Stimulated activated CD8-positive, alpha-beta memory T cell treated with anti-CD3 and anti-CD28 coated beads, Interleukin-15, amount 100 ng/mL, for 24 hours (primary cell): ENCODE measurements around the gene ECSCR.
"Not testable (repeated sequence)": the region's sequence is repeated elsewhere in the genome, so short reads cannot be mapped to it uniquely, and the experiment has no call there.

Source experiments
- DNase-seq: peaks from one replicate; pipeline ENCODE4 v3.0.0-alpha.2; 2020; ENCODE audit warnings: low read depth

Gene ECSCR

DNA sequence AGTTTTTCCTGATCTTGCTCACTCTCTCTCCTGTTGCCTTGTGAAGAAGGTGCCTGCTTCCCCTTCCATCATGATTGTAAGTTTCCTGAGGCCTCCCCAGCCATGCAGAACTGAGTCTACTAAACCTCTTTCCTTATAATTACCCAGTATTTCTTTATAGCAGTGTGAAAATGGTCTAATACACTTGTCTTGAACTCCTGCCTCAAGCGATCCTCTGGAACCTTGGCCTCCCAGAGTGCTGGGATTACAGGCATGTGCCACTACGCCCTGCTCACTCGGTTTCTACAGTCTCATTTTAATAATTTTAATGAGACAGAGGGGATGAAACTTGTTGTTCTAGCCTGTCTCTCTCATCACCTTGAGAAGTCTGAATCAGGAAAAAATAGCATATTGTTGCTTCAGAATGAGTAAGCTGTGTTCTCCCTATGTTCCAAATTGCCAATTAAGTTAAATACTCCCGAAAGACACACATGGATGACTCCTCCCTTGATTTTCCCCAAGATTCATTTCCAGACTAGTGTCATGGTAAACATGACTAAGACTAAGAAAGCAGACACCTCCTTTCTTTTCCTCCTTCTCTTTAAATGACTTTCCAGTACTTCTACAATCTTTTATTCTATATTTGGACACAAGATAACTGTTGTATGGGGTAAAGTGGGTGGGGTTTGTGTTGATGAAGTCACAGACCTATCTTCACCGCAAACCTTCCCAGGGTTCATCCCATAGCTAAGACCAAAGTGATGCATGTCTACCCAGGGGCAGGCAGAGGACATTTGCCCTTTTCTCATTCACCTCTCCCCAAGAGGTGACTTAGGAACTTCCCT lies 15.4 kb downstream of the ECSCR start:
- no peak for DNase-seq

DNA sequence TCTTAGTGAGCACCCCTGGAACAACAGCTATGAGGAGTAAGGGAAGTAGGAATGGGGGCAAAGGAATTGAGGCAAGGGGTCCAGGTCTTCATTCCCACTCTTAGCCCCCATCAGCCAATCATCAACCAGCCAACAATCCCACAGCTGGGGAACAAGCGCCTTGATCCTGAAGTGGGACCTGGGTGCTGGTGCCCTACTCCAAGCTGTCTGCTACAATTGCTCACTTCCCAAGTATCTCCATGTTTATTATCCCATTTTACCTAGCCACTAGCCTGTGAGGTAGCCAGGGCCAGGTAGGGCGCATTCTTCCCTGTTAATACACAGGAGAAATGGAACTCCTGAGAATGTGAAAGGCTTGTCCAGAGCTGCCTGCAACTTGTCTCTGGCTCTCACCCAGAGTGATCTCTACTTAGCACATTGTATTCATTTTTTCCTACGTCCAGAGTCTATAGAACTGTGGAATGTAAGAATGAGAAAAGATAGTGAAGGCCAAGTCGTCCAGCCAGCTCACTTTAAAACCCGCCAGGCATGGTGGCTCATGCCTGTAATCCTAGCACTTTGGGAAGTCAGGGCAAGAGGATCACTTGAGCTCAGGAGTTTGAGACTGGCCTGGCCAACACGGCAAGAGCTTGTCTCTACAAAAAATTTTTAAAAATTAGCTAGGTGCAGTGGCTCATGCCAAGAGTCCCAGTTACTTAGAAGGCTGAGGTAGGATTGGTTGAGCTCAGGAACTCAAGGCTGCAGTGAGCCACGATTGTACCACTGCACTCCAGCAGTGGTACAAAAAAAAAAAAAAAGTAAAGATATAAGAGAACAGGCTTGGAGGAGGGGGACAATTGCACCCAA lies 17.0 kb downstream of the ECSCR start:
- DNase-seq: no peak

DNA sequence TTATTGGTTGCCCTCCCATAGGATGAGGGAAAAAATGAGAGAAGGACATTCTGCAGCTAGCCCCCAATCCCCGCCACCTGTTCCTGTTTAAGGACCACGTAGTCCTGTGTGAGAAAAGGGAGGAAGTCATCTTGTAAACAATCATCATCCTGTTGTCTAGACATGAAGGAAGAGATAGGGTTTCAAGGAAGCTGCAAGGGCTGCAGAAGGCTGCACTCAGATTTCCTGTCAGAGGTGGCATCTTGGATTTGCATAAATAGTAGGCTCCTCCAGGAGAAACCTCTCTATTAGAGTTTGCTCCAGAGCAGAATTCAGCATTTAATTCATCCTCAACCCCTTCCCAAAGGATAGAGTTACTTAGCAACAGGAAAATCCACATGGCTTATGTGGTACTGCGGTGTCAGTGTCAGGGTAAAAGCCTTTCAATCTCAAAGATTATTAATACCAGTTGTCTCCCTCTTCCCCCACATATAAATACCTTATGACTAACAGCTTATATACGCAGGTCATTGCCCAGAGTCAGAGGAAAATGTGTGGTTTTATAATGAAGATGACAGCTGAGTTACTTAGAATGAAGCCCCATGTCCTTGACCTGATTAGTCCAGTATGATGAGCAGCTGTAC lies 18.6 kb downstream of the ECSCR start:
- no peak for DNase-seq

DNA sequence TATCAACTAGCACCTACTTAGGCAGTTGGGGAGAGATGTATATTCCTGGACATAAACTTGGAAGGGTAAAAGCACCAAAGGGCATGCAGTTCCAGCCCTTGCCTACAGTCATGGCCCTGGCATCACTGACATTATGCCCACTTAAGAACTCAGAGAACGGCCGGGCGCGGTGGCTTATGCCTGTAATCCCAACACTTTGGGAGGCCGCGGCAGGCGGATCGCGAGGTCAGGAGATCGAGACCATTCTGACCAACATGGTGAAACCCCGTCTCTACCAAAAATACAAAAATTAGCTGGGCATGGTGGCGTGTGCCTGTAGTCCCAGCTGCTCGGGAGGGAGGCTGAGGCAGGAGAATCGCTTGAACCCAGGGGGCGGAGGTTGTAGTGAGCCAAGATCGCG lies 22.1 kb downstream of the ECSCR start:
- not testable (repeated sequence) for DNase-seq

DNA sequence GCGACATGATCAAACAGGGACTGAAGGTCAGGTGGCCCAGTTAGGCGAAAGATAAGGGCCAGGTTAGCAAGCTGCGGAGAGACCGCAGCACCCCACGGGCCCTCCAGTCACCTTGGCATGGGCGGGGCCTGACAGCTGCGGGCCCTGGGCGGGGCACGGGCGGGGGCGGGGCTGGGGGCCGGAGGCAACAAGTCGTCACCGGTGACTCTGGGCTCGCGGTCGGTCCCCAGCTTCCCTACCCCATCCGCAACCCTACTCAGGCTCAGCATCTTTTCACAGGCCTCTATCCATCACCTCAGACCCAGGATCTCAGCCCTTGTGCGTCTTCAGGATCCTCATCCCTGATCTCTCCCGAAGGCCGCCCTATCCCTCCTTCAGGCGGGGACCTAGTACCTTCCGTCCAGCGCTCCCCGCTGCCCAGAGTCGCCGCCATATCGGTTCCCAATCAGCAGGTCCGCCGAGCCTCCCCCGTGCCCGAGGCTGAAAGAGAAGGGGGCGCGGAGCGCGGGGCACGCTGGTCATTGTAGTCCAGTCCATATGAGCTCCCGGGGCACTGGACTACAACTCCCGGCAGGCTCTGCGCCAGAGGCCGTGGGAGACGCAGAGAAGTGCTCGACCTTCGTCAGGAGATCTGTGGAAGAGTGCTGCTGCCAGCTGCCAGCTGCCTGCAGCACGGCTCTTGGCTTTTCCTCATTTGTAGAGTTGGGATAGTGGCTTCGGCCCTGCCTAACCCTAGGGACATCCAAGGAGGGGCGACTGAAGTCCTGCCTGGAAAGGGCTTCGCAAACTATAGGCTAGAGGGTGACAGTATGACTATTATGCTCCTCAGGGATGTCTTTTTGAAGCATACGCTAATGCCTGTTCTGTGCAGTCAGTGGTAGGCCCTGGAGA lies 23.3 kb downstream of the ECSCR start, which contains the start of gene DNAJC18:
DNAJC18 (minus strand) TSS at position 513 of the 891 bp plus-strand sequence; CDS start at position 433, 80 bp downstream.
- peak; percentile 74 for DNase-seq

DNA sequence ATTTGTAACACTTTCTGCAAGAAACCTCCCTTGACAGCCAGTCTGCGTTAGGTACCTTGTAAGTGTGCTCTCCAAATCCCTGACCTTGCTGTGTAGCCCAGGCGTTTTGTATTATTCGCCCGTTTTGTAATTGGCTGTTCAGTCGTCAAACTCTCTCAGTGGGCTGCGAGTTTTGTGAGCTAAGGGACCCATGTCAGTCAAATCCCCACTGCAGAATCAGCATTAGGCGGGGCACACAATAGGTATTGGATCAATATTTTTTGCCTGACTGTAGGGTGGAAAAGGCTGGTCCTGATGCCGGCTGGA lies 23.9 kb downstream of the ECSCR start:
- DNase-seq: no peak

DNA sequence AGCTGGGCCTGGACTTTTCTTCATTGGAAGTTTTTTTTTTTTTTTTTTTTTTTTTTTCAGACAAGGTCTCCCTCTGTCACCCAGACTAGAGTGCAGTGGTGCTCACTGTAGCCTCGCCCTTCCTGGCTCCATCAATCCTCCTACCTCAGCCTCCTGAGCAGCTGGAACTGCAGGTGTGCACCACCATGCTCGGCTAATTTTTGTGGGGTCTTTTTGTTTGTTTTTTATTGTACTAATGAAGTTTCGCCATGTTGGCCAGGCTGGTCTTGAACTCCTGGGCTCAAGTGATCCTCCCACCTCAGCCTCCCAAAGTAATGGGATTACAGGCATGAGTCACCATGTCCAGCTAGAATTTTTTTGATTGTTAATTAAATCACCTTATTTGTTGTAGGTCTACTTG lies 26.9 kb downstream of the ECSCR start:
- DNase-seq: no peak

DNA sequence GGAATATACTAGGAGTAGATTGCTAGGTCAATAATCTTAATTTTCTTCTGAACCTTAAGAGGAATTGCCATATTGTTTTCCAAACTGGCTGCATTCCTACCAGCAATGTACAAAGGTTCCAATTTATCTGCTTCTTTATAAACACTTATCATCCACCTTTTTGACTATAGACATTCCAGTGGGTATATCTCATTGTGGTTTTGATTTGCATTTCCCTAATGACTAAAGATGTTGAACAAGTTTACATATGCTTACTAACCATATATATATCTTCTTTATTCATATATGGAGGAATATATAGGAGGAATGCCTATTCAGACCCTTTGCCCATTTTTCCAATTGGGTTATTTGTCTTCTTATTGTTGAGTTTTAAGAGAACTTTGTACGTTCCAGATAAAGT lies 30.8 kb downstream of the ECSCR start:
- DNase-seq: no peak

DNA sequence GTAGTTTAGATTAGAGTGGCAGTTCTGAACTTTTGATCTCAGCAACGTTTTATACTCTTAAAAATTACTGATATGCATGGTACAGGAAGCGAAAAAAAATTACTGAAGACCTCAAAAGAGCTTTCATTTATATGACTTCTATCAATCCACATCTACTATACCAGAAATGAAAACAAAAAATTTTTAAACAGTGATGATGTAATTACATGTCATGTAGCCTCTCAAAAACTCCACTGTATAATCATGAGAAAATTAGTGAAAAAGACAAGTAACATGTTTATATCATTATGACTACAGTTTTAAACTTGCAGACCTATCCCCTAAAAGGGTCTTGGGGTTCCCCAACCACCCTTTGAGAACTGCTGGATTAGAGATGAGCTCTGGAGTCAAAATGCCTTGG lies 32.5 kb downstream of the ECSCR start:
- no peak for DNase-seq

DNA sequence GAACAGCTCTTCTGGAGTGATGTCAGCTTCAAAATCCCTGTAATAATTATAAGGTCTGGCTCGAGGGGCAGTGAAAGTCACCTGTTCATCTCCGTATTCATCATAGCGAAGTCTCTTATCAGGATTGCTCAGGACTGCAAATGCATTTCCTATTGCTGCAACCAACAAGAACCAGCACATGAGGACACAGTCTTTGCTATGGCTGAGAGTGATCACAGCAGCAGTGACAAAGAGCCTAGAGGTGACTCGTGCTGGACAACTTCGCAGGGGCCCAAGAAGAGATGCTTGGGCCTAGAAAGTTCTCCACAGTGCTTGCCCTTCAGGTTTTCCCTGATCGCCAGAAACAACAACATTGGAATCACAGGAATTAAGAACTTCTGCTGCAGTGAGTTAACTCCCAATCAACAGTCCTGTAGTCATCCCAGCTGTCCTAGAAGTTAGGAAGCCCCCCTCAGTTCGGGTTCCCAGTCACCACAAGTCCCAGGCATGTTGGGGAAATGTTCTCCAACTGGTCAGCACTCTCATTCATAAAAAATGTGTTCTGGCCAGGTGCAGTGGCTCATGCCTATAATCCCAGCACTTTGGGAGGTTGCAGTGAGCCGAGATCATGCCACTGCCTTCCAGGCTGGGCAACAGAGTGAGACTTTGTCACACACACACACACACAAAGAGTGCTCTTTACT lies 36.2 kb downstream of the ECSCR start:
- DNase-seq: no peak

DNA sequence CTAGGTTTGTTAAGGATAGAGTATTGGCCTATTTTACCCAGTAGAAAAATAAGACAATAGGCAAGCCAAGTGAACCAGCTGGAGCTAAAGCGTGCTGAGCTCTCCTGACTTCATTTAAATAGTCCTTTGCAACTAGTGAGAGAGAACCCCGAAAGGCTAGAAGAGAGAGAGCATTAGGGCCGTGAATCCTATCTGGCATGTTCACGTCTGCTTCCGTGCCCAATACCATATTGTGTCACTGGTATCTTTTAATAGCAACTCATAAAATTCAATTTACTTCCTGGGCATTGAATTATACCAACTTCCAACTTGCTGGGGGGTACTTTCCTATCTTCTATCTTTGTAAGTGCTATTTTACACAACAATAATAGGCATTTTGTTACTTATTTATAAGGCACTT lies 37.0 kb downstream of the ECSCR start:
- DNase-seq: no peak

DNA sequence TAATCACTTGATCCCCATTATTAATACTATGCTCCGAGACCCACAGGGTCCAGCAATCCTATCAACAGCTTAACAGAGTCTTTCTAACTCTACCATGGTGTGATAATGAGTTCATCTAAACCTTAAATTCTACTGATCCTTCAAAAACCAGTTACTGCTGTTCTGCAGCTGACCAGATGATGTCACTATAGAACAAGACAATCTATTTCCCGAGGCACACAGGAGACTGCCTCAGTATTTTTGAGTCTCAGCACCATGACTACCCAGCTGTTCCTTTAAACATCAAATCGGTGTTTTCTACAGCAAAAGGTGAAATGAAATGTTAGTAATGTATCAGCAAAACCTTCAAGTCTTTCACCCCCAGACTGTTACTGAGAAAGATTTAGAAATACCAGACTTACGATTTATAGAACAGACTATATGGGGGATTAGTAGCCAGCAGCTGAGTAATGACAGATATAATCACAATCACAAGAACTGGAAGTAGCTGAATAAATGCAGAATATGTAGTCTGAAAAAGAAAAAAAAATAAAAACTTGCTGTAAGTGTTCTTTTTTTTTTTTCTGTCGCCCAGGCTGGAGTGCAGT lies 40.1 kb downstream of the ECSCR start:
- DNase-seq: no peak

DNA sequence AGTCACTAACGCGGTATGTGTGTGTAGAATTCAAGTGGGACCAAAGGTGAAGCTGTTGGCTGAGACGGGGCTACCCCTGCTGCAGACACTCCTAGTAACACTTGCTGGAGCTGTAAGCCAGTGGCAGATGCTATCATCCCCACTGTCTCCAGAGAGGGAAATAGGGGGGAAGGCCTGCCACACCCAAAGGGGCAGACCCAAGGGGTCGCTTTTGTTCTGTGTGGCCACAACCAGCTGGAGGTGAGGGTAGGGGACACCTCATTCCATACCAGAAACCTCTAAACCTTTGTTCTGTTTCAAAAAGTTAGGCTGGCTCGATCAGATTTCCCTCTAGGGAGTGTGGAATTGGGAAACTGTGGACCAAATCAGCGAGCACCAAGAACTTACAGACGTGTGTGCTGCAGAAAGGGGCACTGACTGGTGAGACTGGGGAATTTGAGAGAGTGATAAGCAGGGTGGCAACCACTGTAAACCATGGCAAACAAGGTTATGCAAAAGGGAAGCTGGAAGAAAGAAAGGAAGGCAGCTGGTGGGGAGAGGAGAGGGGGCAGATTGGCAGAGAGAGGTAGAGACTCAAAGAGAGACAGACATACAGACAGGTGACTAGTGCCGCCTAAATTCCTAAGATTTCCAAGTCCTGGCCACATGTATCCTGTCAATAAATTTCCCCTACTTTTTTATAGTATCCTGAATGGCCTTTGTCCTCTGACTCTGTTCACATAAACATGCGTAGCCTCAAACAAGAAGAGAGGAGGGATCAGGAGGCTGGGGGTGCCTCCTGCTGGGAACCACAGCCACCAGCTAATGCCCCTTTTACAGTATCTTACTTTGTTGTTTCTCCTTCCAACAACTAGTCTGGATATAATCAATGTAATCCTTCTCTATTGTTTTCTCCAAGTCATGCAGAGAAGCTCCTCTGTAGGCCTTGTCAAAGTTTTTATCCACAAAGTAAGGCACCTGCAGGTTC lies 43.0 kb downstream of the ECSCR start:
- DNase-seq: no peak

DNA sequence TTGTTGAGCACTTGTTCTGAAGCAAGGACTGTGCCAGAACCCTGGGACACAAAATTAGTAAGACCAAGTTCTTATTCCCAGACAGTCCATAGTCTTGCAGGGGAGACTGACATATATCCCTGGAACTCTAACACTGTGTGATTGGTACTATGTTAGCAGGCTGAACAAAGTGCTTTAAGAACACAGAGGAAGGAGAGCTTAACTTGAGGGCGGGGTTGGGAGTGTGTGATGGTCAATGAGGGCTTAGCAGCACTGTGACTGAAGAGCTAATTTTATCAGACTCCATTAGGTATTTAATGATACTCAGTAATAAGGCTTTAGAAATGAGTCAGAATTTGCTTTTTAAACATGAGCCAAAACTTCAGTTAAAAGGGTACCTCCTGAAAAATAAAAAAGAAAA lies 43.8 kb downstream of the ECSCR start:
- DNase-seq: no peak

DNA sequence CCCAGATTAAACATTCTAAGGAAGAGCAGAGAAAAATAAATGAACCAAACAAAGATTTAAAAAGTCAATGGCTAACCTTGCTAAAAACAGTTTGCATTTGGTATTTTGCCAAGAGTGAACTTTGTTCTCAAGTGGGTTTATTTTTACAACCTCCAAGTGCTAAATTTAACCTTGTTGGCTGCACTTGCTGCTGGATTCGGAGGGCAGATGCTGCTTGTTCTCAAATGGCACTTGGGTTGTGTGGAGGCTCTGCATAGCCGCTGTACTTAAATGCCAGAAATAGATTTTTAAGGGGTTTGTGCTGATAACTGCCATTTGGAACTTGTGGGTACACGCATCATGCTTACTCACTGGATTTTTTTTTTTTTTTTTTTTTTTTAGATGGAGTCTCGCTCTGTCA lies 45.3 kb downstream of the ECSCR start:
- no peak for DNase-seq

DNA sequence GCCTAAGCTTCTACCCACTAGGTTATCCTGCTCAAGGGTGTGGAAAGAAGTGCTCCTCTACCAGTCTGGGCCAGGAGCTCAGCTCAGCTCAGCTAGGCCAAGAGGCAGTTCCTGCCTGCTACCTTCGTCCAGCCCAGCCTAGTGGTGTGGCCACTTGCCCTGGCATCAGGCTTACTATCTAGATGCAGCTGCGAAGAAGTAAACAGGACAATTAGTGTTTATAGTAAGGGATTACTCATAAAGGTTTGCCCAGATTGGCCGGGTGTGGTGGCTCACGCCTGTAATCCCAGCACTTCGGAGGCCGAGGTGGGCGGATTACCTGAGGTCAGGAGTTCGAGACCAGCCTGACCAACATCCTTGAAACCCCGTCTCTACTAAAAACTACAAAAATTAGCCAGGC lies 45.9 kb downstream of the ECSCR start:
- DNase-seq: no peak

DNA sequence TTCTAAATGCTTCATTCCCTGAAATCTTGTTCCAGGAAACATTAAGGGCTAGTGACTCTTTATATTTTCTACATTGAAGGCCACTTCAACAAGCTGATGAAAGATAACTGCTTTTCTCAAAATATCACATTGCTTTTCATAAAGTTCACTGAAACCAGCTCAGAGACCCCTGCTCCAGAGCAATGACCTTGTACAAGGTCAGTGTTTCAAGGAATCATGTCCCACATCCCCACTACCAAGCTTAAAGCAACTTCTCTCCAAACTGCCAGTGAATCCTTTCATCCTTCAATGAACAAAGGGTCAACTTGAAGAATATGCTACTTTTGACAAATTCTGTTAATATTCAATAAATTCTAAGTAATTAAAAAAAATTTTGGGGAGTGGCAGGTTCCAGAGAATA lies 46.7 kb downstream of the ECSCR start:
- no peak for DNase-seq

DNA sequence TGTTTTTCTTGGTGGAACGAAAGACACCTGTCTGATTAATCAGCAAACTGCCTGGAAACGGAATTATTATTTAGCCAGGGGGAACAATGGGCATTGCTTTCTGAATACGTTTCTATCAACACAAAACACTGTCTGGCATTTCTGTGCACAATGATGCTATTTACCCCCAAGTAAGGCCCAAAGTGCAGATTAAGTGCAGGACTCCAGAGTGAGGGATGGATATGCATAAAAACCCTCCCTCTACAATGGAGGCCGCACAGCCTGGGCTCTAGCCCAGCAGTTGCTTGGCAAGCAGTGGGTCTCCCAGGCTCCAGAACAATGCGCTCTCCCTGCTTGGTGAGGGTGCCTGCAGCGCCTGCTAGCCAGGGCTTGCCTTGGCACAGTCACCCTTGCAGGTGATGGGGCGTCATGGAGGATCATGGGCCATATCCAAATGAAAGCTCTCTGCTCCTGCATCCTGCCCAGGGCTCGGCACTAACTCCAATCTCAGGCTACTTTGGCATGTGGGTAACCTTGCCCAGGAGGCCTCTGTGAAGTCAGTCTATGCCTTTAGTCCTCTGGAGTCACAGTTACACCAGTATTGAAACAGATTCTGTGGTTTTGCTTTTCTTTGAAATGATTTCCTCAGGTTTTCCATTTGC lies 47.2 kb downstream of the ECSCR start:
- DNase-seq: no peak

DNA sequence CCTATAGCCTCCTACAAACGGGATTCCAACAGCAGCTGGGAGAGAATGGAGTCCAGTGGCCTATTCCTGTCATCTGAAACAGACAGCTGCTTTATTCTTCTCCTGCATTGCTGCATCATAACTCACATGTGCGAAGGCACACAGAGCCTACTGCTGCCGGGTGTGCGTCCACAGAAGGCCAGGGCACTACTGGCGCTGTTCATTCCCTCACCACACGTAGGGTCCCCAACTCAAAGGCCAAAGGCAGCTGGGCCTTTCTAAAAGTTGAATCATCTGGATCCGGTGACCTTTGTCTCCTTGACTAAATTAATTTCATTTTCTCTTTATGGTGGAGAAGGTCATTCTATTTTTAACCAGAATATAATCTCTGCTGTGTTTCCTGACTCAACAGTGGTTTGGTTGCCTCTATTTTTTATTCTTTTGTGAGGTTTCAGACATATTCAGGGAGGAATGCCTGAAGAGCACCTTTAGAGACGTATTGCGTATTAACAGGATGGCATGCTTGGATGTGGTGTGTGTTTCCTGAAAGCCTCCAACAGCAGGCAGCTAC lies 47.9 kb downstream of the ECSCR start:
- no peak for DNase-seq
